Measurements from ENCODE around the gene AZU1.
"Not testable (repeated sequence)": the region's sequence is repeated elsewhere in the genome, so short reads cannot be mapped to it uniquely, and the experiment has no call there.

The AZU1 gene

GRCh38 chr19:825897-826644 lies 1.6 kb upstream of the AZU1 start:
- no peak overlapping the region for H3K27ac Mint-ChIP-seq
- no peaks in the 10 kb centered on the region for H3K4me1 Mint-ChIP-seq (ENCODE audit: low read depth)
- no peaks in the 10 kb centered on the region for H3K36me3 Mint-ChIP-seq (ENCODE audit: low read depth)
- no peak for DNase-seq
- H3K4me3 Mint-ChIP-seq: no peak overlapping the region
- peaks cover 21% of the 10 kb centered on the region for H3K27me3 Mint-ChIP-seq
- H3K9me3 Mint-ChIP-seq: no peaks in the 10 kb centered on the region

GRCh38 chr19:827314-827709 lies 325 bp upstream of the AZU1 start:
- peaks cover 24% of the 10 kb centered on the region for H3K27me3 Mint-ChIP-seq
- H3K4me3 Mint-ChIP-seq: no peak overlapping the region
- no peaks in the 10 kb centered on the region for H3K36me3 Mint-ChIP-seq (ENCODE audit: low read depth)
- no peaks in the 10 kb centered on the region for H3K4me1 Mint-ChIP-seq (ENCODE audit: low read depth)
- H3K27ac Mint-ChIP-seq: no peak overlapping the region
- H3K9me3 Mint-ChIP-seq: no peaks in the 10 kb centered on the region
- DNase-seq: no peak

GRCh38 chr19:829129-829758 lies 1.6 kb downstream of the AZU1 start:
- Mint-ChIP-seq H3K4me1 (ENCODE audit: low read depth) (no peaks in the 10 kb centered on the region), H3K27me3 (peaks cover 11% of the 10 kb centered on the region), H3K4me3 (no peak overlapping the region), H3K27ac (no peak overlapping the region), H3K36me3 (ENCODE audit: low read depth) (no peaks in the 10 kb centered on the region), H3K9me3 (no peaks in the 10 kb centered on the region)
- no peak for DNase-seq

GRCh38 chr19:831407-832369 lies 4.1 kb downstream of the AZU1 start:
- DNase-seq: no peak
- H3K27ac Mint-ChIP-seq: no peak overlapping the region
- no peaks in the 10 kb centered on the region for H3K9me3 Mint-ChIP-seq
- H3K36me3 Mint-ChIP-seq (ENCODE audit: low read depth): no peaks in the 10 kb centered on the region
- H3K4me1 Mint-ChIP-seq (ENCODE audit: low read depth): no peaks in the 10 kb centered on the region
- no peak overlapping the region for H3K4me3 Mint-ChIP-seq
- H3K27me3 Mint-ChIP-seq: peaks cover 16% of the 10 kb centered on the region

GRCh38 chr19:834216-834615 lies 6.6 kb downstream of the AZU1 start:
- H3K27me3 Mint-ChIP-seq: peaks cover 22% of the 10 kb centered on the region
- H3K4me1 Mint-ChIP-seq (ENCODE audit: low read depth): no peaks in the 10 kb centered on the region
- H3K36me3 Mint-ChIP-seq (ENCODE audit: low read depth): no peaks in the 10 kb centered on the region
- H3K27ac Mint-ChIP-seq: no peak overlapping the region
- DNase-seq: no peak
- no peak overlapping the region for H3K4me3 Mint-ChIP-seq
- H3K9me3 Mint-ChIP-seq: no peaks in the 10 kb centered on the region

- no peak overlapping the region for H3K4me3 Mint-ChIP-seq
- H3K36me3 Mint-ChIP-seq (ENCODE audit: low read depth): no peaks in the 10 kb centered on the region
- H3K27ac Mint-ChIP-seq: no peak overlapping the region
- H3K9me3 Mint-ChIP-seq: no peaks in the 10 kb centered on the region
- H3K4me1 Mint-ChIP-seq (ENCODE audit: low read depth): no peaks in the 10 kb centered on the region
- peaks cover 22% of the 10 kb centered on the region for H3K27me3 Mint-ChIP-seq
- DNase-seq: no peak
Observed at GRCh38 chr19:835210-835810, 7.7 kb downstream of the AZU1 start.

- no peak within 1 kb of the TSS for H3K4me3 Mint-ChIP-seq
- DNase-seq: no peak
- H3K4me1 Mint-ChIP-seq (ENCODE audit: low read depth): peaks cover 5% of the 10 kb centered on the region
- no peaks in the 10 kb centered on the region for H3K9me3 Mint-ChIP-seq
- H3K27me3 Mint-ChIP-seq: peaks cover 43% of the 10 kb centered on the region
- no peaks in the 10 kb centered on the region for H3K36me3 Mint-ChIP-seq (ENCODE audit: low read depth)
- H3K27ac Mint-ChIP-seq: no peak within 1 kb of the TSS
Observed at GRCh38 chr19:840519-841206, 13.0 kb downstream of the AZU1 start, which contains the start of gene PRTN3. Gene PRTN3, plus strand, starts transcription at chr19:840999. Its CDS starts 10 bp downstream, at chr19:841009.

- not testable (repeated sequence) for DNase-seq; H3K36me3 Mint-ChIP-seq (ENCODE audit: low read depth); H3K4me1 Mint-ChIP-seq (ENCODE audit: low read depth); H3K27ac Mint-ChIP-seq; H3K9me3 Mint-ChIP-seq; H3K4me3 Mint-ChIP-seq
- peaks cover 49% of the 10 kb centered on the region for H3K27me3 Mint-ChIP-seq
Observed at GRCh38 chr19:842802-843179, 15.2 kb downstream of the AZU1 start.

- Mint-ChIP-seq H3K27me3 (peaks cover 53% of the 10 kb centered on the region), H3K9me3 (no peaks in the 10 kb centered on the region), H3K27ac (no peak overlapping the region), H3K36me3 (ENCODE audit: low read depth) (no peaks in the 10 kb centered on the region), H3K4me3 (no peak overlapping the region), H3K4me1 (ENCODE audit: low read depth) (peaks cover 5% of the 10 kb centered on the region)
- DNase-seq: no peak
Observed at GRCh38 chr19:843180-843835, 15.7 kb downstream of the AZU1 start.

- Mint-ChIP-seq H3K27me3 (peaks cover 58% of the 10 kb centered on the region), H3K9me3 (no peaks in the 10 kb centered on the region), H3K36me3 (ENCODE audit: low read depth) (no peaks in the 10 kb centered on the region), H3K27ac (no peak overlapping the region), H3K4me1 (ENCODE audit: low read depth) (peaks cover 5% of the 10 kb centered on the region), H3K4me3 (no peak overlapping the region)
- no peak for DNase-seq
Observed at GRCh38 chr19:843836-844545, 16.4 kb downstream of the AZU1 start.

GRCh38 chr19:844546-844971 lies 16.9 kb downstream of the AZU1 start:
- Mint-ChIP-seq H3K4me3 (no peak overlapping the region), H3K9me3 (no peaks in the 10 kb centered on the region), H3K27me3 (peaks cover 63% of the 10 kb centered on the region), H3K4me1 (ENCODE audit: low read depth) (peaks cover 5% of the 10 kb centered on the region), H3K27ac (no peak overlapping the region), H3K36me3 (ENCODE audit: low read depth) (no peaks in the 10 kb centered on the region)
- no peak for DNase-seq

GRCh38 chr19:845707-846521 lies 18.3 kb downstream of the AZU1 start:
- Mint-ChIP-seq H3K27me3 (peaks cover 71% of the 10 kb centered on the region), H3K9me3 (no peaks in the 10 kb centered on the region), H3K36me3 (ENCODE audit: low read depth) (no peaks in the 10 kb centered on the region), H3K27ac (no peak overlapping the region), H3K4me3 (no peak overlapping the region), H3K4me1 (ENCODE audit: low read depth) (peaks cover 5% of the 10 kb centered on the region)
- DNase-seq: no peak
